ENCODE data around the gene F12. TPM values are rescaled to one million over a fixed set of nuclear protein-coding genes. Genes with fewer than 3 reads are reported as not detected.

Gene F12
- total RNA-seq, 4 donors from 2014 or later, result 0.59 to 4.5 TPM; not detected in 2

DNA sequence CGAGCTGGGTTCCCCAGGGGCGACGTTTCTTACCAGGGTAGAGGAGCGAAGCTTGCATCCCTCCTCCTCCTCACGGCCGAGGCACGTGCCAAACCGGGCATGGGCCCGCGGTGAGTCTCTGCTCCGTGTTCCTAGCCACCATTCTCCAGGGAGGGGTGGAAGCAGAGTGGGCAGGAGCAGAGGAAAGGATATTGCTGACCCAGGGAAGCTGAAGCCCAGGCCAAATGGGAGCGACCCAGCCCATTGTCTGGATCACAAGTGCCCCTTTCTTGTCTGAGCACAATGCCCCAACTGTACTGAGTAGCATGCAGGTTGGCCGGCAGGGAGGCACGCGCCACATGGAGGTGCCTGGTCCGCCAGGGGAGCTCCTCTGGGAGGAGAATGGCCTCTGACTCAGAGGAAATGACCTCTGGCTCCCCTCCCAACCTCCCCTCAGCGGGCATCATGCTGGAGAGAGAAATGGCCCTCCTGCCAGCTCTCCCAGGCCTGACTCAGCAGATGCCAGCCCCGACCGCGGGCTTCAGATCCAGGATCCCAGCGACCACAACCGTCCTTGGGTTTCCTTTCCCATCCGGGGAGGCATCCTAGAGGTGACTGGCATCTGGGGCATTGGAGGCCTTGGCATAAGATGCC is 38.4 kb upstream of the F12 start:
- 6 to 14% methylated on average over 16 to 19 of the region's 23 CpGs for WGBS, 2 donors
- Histone ChIP-seq H3K36me3 (peaks cover 0 to 2% (median 0%) of the 10 kb centered on the region in 3 donors), H3K4me3 (peak overlapping the region; percentile 46 to 78 (median 56)), H3K27ac (peak overlapping the region; percentile 72 to 90 (median 84)), H3K27me3 (peaks cover 0 to 36% of the 10 kb centered on the region in 2 donors), H3K9me3 (no peaks in the 10 kb centered on the region), H3K4me1 (peaks cover 0 to 32% (median 22%) of the 10 kb centered on the region in 4 donors)
- TF ChIP-seq, protein P1, sequence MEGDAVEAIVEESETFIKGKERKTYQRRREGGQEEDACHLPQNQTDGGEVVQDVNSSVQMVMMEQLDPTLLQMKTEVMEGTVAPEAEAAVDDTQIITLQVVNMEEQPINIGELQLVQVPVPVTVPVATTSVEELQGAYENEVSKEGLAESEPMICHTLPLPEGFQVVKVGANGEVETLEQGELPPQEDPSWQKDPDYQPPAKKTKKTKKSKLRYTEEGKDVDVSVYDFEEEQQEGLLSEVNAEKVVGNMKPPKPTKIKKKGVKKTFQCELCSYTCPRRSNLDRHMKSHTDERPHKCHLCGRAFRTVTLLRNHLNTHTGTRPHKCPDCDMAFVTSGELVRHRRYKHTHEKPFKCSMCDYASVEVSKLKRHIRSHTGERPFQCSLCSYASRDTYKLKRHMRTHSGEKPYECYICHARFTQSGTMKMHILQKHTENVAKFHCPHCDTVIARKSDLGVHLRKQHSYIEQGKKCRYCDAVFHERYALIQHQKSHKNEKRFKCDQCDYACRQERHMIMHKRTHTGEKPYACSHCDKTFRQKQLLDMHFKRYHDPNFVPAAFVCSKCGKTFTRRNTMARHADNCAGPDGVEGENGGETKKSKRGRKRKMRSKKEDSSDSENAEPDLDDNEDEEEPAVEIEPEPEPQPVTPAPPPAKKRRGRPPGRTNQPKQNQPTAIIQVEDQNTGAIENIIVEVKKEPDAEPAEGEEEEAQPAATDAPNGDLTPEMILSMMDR (IDR thresholded peaks at IDR 0.05), result no peak
- TF ChIP-seq EP300 (IDR thresholded peaks at IDR 0.05), result peak in 1 of 2 donors; percentile 75
- DNase-seq (ENCODE audit: low spot score in 2 of 2), result no peak

DNA sequence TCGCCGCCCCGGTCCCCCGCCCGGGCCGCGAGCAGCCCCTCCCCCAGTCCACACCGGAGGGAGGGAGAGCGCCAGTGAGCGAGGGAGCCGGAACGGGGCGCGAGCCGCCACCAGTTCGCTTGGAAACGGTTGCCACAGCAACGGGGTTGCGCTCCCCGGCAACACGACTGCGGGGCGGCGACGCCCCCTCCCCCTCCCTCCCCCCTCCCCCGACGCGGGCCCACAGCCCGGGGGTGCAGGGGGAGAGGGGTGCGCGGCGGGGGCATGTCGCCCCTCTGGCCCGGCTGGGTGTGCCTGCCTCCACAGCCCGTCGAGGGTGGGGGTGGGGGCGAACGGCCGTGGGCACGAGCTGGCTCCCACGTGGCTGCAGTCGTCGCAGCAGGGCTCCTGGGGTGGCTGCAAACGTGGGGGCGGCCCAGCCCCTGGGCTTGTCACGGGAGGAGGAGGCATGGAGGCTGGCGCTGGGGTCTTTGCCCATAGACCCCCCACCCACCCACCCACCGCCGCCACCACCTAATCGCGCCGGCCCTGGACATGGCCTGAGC is 37.8 kb upstream of the F12 start:
- H3K36me3 ChIP-seq, result peaks cover 0 to 8% (median 0%) of the 10 kb centered on the region in 3 donors
- DNase-seq (ENCODE audit: low spot score in 2 of 2), result no peak
- peaks cover 0 to 32% (median 22%) of the 10 kb centered on the region in 4 donors for H3K4me1 ChIP-seq
- peak overlapping the region; percentile 46 to 78 (median 56) for H3K4me3 ChIP-seq
- H3K27ac ChIP-seq, result peak overlapping the region; percentile 72 to 90 (median 84)
- 0 to 1% methylated on average over 17 to 20 of the region's 52 CpGs for WGBS, 2 donors
- TF ChIP-seq POLR2A (IDR thresholded peaks at IDR 0.05), result no peak
- TF ChIP-seq EP300 (IDR thresholded peaks at IDR 0.05), result no peak
- TF ChIP-seq, protein P1 (IDR thresholded peaks at IDR 0.05), result no peak
- H3K27me3 ChIP-seq, result peaks cover 0 to 30% of the 10 kb centered on the region in 2 donors
- no peaks in the 10 kb centered on the region for H3K9me3 ChIP-seq

DNA sequence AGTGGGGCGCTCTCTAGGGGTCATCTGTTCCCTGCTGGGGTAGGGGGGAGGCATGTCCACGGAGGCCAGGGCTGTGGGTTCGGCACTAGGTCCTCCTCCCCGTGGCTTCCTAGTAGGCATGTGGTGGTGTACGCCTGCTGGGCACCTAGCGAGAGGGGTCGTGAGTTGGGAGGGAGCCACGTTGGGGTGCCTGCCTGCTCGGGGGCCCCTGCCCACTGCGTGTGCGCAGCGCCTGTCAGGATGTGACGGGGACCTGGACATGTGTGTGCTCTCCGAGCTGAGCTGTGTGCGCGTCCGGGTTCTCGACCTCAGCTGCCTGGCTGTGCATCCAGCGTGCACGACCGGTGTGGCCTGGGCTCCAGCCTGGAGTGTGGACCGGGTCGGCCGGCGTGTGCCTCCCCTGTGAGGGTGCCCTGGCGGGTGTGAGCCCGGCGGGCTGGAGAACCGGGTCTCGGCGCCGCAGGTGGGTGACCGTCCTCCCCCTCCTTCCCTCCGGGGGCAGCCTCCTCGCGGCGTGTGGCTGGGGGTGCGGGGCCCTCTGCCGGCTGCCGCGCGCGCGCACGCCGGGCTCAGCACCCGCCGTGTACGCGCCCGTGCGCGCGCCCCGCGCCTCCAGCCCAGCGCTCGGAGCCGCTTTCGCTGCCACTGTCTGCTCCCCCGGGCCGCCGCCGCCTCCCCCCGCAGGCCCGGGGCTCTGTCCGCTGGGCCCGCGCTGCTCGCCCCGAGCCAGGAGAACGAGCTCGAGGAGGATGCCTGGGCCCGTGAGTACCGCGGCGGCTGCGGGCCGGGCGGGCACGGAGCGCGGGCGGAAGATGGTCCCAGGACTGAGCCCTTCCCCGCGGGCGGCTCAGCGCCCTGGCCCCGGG is 37.1 kb upstream of the F12 start, which contains the start of gene PRR7:
PRR7 (plus strand) TSS at position 615 of the 866 bp plus-strand sequence. CDS start 8,254 bp downstream, outside the sequence.
- H3K9me3 ChIP-seq, result no peaks in the 10 kb centered on the region
- 0% methylated on average over 20 to 49 of the region's 89 CpGs for WGBS, 2 donors
- TF ChIP-seq, protein P1 (IDR thresholded peaks at IDR 0.05), result peak in 4 of 5 experiments; percentile 7 to 60 (median 32)
- TF ChIP-seq POLR2A (IDR thresholded peaks at IDR 0.05) (peak in 1 of 2 donors; percentile 36), EP300 (IDR thresholded peaks at IDR 0.05) (peak in 1 of 2 donors; percentile 31)
- peaks cover 0 to 24% of the 10 kb centered on the region in 2 donors for H3K27me3 ChIP-seq
- peak within 1 kb of the TSS; percentile 72 to 90 (median 84) for H3K27ac ChIP-seq
- no peak for DNase-seq (ENCODE audit: low spot score in 2 of 2)
- peak within 1 kb of the TSS; percentile 46 to 78 (median 56) for H3K4me3 ChIP-seq
- peaks cover 0 to 32% (median 22%) of the 10 kb centered on the region in 4 donors for H3K4me1 ChIP-seq
- H3K36me3 ChIP-seq, result peaks cover 0 to 15% (median 0%) of the 10 kb centered on the region in 3 donors

DNA sequence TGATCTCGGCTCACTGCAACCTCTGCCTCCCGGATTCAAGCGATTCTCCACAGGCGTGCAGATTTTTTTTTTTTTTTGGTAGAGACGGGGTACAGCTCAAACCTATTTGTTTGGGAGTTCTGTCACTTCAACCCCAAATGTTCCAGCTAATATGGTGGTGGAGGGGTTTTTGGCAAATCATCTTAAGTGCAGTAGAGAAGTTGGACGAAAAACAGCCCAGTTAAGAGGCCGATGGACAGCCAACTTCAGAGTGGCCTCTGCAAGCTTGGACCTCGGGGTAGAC is 36.5 kb upstream of the F12 start:
- Histone ChIP-seq H3K27ac (peak overlapping the region in 3 of 4 donors; percentile 77 to 90 (median 84)), H3K9me3 (no peaks in the 10 kb centered on the region), H3K36me3 (peaks cover 0 to 20% (median 0%) of the 10 kb centered on the region in 3 donors), H3K4me1 (peaks cover 0 to 32% (median 22%) of the 10 kb centered on the region in 4 donors), H3K4me3 (peak overlapping the region; percentile 42 to 78 (median 56)), H3K27me3 (peaks cover 0 to 23% of the 10 kb centered on the region in 2 donors)
- DNase-seq (ENCODE audit: low spot score in 2 of 2), result no peak
- WGBS, 2 donors, result 6 to 8% methylated on average over 8 of the region's 8 CpGs
- TF ChIP-seq, protein P1 (IDR thresholded peaks at IDR 0.05), result no peak
- TF ChIP-seq POLR2A (IDR thresholded peaks at IDR 0.05), result no peak
- TF ChIP-seq EP300 (IDR thresholded peaks at IDR 0.05), result no peak
